AG09309 (cell line): ENCODE results near the gene TRMT10A.

Source experiments
- DNase-seq: peaks from one replicate; pipeline ENCODE4 v3.0.0-alpha.2; 2010; ENCODE audit warnings: low read depth
- H3K4me3 ChIP-seq: 2 replicates; pipeline ENCODE4 v1.5.1; 2011; ENCODE audit warnings: mild to moderate bottlenecking, low read depth, low read length, moderate library complexity; ENCODE audit not compliant: control insufficient read depth
- TF ChIP-seq, protein P1 (sequence below): IDR thresholded peaks from 2 replicates; pipeline ENCODE4 v1.5.1; 2011; ENCODE audit warnings: mild to moderate bottlenecking, low read depth, low read length, inconsistent platforms; ENCODE audit not compliant: insufficient read depth, control insufficient read depth; ENCODE audit errors: missing control alignments

TRMT10A gene

DNA sequence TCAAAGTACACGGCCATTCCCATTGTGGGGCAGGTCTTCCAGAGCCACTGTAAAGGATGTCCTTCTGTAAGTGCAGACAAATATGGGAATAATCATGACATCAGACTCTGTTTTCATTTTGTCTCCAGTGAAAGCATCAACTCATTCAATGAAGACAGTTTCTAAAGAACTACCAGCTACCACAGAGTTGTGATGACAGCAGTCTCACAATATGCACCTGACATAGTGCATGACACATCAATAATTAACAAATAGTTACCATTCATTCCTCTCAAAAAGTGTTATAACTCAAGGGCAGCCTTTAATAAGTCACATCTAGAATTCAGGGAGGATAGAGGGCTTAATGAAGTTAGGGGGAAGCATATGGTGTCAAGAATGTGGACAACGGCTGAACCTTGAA, 31.0 kb upstream of the TRMT10A start:
- no peak overlapping the region for H3K4me3 ChIP-seq
- TF ChIP-seq, protein P1, sequence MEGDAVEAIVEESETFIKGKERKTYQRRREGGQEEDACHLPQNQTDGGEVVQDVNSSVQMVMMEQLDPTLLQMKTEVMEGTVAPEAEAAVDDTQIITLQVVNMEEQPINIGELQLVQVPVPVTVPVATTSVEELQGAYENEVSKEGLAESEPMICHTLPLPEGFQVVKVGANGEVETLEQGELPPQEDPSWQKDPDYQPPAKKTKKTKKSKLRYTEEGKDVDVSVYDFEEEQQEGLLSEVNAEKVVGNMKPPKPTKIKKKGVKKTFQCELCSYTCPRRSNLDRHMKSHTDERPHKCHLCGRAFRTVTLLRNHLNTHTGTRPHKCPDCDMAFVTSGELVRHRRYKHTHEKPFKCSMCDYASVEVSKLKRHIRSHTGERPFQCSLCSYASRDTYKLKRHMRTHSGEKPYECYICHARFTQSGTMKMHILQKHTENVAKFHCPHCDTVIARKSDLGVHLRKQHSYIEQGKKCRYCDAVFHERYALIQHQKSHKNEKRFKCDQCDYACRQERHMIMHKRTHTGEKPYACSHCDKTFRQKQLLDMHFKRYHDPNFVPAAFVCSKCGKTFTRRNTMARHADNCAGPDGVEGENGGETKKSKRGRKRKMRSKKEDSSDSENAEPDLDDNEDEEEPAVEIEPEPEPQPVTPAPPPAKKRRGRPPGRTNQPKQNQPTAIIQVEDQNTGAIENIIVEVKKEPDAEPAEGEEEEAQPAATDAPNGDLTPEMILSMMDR: no peak
- DNase-seq: no peak

DNA sequence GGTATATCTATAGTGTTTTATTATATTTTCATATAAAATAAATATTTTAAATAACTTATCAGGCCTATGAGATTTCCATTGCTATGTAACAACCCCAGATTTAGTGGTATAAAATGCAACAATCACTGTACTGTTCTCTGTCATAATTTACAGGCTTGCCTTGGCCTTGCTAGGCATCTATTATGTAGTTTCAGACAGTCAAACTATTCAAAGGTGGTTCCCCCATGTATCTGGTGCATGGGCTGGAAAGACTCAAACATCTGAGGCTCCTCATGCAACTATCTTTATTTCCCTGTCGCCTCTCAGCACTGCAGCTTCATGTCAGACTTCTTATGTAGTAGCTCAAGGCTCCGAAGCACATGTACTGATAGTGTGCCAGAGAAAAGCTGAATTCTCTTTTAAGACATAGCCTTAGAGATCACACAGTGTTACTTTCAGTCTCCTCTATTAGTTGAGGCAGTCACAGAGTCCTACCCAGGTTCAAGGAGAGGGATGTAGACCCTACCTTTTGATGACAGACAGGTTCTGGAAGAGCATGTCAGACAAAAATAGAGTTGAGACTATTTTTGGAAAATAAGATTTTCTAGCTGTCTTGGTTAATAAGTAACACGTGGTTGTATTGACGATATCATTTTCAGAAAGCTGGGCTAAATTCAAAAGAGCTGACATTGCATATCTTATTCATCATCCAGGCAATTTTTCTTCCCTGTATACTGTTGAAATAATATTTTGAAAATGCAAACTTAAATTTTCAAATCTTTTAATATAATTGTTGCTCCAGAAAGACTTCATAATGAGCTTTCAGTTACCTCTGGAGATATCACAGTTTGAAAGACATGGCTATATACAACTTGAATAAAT, 30.2 kb upstream of the TRMT10A start:
- DNase-seq: no peak
- TF ChIP-seq, protein P1: no peak
- no peak overlapping the region for H3K4me3 ChIP-seq

DNA sequence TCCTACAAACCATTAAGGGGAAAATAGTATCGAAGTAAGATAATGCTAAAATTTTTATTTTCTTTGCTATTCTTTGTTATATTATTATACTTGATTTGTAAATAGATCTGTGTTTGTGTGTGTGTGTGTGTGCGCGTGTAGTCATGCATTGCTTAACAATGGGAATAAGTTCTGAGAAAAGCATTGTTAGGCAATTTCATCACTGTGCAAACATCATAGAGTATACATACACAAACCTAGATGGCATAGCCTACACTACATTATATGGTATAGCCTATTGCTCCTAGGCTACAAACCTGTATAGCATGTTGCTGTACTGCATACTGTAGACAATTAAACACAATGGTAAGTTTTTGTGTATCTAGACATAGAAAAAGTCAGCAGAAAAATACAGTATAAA, 27.9 kb upstream of the TRMT10A start:
- TF ChIP-seq, protein P1: no peak
- DNase-seq: no peak
- H3K4me3 ChIP-seq: no peak overlapping the region

DNA sequence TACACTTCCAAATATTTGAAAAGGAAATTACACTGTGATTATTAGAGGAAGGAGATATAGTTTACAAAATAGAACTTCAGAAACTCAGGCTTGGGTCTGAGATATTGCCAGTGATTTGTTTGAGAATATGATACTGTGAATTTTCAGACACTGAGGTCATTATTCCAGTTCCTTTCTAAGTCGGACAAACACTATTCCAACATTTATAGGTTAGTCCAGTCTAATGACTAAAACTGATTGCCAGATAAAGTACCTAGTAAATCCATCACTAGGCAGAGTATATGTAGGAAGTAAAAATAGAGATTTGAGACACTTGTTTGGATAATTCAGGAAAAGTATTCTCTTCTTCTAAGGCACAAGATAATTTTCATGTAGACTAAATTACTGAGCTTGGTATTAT, 24.0 kb upstream of the TRMT10A start:
- TF ChIP-seq, protein P1: no peak
- H3K4me3 ChIP-seq: no peak overlapping the region
- no peak for DNase-seq

DNA sequence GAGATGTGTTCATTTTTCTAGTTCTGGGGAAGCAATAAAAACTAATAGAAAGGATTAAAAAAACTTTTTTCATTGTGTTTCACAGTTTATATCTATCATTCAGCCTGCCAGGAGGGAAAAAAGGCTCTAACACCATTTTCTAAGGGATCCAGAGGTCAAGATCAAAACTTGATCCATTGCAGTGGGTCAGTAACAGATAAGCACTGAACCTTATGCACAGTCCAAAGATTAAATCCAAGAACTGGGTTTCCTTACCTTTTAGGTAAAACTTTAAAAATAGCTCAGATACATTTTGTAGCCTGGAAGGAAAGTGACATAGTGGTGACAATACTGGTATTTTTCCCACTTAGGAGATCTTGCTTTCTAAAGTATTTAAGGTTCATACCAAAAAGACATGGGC, 23.5 kb upstream of the TRMT10A start:
- DNase-seq: no peak
- TF ChIP-seq, protein P1: no peak
- H3K4me3 ChIP-seq: no peak overlapping the region

DNA sequence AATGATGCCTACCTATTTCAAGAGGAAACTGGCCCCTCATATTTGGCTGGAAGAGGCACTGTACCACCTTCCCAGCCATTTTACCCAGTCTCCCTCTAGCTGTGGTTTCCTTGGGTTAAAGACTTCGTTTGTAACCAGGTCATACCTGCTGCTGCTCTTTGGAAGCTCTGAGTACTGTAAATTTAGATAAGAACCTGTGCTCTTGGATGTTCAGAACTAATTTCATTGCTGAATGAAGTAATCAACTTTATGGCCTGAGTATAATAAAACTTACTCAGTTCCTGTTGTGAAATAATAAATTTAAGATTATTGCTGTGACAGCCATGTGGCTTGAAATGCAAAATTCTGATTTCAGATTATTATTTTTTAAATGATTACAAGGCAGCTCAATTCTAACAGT, 23.0 kb upstream of the TRMT10A start:
- H3K4me3 ChIP-seq: no peak overlapping the region
- TF ChIP-seq, protein P1: no peak
- DNase-seq: no peak
